Myocyte (in vitro differentiated cells): ENCODE measurements around the gene SAMHD1. TPM values are rescaled to one million over a fixed set of nuclear protein-coding genes. Genes with fewer than 3 reads are reported as not detected.
A peak's percentile ranks its signal among the peaks of the same experiment; 100 is the strongest.
"Not testable (repeated sequence)": the region's sequence is repeated elsewhere in the genome, so short reads cannot be mapped to it uniquely, and the experiment has no call there.

ENCODE experiments used
- DNase-seq: peaks from one replicate; pipeline ENCODE4 v3.0.0-alpha.2; 2012; ENCODE audit warnings: low read depth
- polyA plus RNA-seq: library from polyadenylated mRNA; unstranded; fragments of >200 nt; gene quantifications from one replicate; pipeline ENCODE4 v1.2.1, GENCODE V29; 2012; ENCODE audit warnings: missing spikeins
- total RNA-seq: library from RNA; depleted of rRNA; stranded (reverse); fragments of >200 nt; gene quantifications from 2 replicates; pipeline ENCODE4 v1.2.3, GENCODE V29; 2014

Gene SAMHD1
- 15.9 and 20.8 TPM in 2 replicates for total RNA-seq
- 7.3 TPM for polyA plus RNA-seq

DNA sequence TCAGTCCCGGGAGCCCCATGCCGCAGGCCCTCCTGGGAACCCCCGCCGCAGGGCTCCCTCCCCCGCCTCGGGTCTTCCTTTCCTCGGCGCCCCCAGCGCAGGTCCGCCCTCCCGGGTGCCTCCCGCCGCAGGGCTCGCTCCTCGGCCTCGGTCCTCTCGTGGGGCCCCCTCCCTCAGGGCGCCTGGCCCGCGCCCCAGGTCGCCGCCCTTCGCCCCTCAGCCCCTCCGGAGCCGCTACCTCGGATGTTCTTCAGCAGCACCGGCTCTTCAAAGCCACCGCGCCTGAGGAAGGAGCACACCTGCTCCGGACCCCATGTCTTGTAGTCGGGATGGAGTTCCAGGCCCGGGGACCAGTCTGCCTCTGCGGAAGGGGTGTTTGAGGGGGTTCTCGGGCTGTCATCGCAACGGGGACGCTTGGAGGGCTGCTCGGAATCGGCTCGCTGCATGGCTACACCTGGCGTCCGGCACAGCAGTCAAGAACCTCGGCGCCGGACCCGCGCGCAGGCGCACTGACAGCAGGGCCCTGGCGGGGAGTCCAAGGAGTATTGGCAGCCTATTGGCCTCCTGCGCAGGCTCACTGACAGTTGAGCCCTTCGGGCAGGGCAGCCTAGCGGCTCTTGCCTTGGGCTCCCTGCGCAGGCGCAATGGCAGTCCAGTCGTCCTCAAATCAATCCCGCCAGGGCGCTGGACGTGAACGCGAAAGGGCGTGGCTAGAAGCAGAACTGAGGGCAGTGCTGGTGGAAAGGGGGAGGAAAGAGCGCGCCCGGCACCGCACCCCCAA, at the start of gene SAMHD1:
Gene SAMHD1, minus strand, starts transcription at position 511 of the 781 bp plus-strand sequence. Its CDS starts 65 bp downstream, at position 446.
- DNase-seq, result peak; percentile 99

DNA sequence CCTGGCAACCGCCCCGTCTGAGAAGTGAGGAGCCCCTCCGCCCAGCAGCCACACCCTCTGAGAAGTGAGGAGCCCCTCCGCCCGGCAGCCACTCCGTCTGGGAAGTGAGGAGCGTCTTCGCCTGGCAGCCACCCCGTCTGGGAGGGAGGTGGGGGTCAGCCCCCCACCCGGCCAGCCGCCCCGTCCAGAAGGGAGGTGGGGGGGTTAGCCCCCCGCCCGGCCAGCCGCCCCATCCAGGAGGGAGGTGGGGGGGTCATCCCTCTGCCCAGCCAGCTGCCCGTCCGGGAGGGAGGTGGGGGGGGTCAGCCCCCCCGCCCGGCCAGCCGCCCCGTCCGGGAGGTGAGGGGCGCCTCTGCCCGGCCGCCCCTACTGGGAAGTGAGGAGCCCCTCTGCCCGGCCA, 48.7 kb upstream of the SAMHD1 start:
- not testable (repeated sequence) for DNase-seq

DNA sequence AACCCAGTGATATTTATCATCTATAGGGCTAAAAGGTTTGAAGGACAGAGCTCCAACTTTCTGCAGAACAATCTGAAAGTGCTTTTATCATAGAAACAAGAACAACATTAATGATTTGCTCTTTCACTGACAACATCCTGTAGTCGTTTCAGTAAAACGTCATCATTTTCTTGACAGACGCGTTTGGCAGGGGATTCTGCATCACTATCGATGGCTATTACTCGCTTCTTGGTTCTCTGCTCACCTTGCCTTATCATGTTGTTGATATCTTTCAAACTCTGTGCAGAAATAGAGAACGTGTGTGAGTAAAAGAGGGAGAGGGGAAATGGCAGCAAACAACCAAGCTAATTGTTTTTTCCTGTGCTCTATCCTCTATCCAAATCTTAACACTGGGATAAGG, 47.1 kb upstream of the SAMHD1 start:
- no peak for DNase-seq

DNA sequence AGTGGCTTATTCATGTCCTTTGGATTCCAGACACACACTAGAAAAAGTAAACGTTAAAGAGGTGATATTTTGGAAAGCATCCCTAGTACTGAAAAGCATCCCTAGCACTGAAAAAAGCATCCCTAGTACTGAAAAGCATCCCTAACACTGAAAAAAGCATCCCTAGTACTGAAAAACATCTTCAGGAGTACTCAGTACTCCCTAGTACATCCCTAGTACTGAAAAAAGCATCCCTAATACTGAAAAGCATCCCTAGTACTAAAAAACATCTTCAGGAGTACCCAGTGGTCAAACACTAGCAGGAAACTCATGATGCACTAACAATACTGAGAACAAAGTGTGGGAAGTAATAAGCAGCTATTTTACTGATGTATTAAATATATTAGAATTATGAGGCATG, 45.6 kb upstream of the SAMHD1 start:
- DNase-seq, result no peak

DNA sequence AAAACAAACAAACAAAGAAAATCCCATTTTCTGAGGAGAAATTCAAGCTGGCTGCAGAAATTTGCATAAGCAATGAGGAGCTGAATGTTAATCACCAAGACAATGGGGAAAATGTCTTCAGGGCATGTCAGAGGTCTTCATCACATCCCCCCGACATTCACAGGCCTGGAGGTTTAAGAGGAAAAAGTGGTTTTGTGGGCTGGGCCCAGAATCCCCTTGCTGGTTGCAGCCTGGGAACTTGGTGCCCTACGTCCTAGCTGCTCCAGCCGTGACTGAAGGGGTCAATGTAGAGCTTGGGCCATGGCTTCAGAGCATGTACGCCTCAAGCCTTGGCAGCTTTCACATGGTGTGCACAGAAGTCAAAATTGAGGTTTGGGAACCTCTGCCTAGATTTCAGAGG, 42.7 kb upstream of the SAMHD1 start:
- DNase-seq, result not testable (repeated sequence)

DNA sequence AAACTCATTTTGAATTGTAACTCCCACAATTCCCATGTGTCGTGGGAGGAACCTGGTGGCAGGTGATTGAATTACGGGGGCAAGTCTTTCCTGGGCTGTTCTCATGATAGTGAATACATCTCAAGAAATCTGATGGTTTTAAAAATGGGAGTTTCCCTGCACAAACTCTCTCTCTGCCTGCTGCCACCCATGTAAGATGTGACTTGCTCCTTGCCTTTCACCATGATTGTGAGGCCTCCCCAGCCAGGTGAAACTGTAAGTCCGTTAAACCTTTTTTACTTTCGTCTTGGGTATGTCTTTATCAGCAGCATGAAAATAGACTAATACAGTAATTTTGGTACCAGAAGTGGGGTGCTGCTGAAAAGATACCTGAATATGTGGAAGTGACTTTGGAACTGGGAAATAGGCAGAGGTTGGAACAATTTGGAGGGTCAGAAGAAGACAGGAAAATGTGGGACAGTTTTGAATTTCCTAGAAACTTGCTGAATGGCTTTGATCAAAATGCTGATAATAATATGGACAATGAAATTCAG, 41.4 kb upstream of the SAMHD1 start:
- no peak for DNase-seq

DNA sequence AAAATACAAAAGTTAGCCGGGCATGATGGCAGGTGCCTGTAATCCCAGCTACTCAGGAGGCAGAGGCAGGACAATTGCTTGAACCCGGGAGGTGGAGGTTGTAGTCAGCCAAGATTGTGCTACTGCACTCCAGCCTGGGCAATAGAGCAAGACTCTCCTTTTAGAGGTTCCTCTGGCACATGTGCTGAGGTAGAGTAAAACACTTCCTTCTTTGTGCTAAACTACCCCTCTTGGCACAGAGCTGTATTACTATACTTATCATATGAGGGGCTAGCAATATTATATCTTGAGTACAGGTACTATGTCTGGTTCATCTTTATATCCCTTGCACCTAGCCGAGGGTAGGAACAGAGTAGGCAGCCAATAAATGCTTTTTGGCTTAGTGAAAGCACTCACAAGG, 40.2 kb upstream of the SAMHD1 start:
- DNase-seq, result no peak

DNA sequence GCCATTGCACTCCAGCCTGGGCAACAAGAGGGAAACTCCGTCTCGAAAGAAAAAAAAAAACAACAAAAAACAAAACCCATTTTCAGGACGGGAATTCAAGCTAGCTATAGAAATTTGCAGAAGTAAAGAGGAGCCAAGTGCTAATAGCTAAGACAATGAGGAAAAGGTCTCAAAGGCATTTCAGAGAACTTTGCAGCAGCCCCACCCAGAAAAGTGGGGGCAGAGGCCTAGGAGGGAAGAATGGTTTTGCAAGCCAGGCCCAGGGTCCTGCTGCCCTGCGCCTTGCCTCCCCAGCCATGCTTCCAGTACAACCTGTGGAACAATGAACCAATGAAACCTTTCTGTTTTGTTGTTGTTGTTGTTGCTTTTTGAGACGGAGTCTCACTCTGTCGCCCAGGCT, 38.3 kb upstream of the SAMHD1 start:
- DNase-seq, result no peak

DNA sequence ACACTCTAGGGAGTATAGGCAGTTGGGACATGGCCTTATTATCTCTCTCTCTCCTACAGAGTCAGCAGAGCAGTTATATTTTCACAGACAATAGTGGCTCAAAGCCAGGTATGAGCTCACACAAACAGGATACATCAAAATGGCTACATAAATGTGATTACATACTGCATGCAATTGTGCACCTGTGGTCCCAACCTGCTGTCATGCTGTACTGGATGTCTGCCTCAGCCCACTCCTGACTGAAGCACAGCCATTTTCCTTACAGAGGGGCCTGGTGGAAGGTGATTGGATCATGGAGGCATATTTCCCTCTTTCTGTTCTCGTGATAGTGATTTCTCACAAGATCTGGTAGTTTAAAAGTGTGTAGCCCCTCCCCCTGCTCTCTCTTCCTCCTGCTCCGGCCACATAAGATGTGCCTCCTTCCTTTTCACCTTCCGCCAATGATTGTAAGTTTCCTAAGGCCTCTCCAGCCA, 37.0 kb upstream of the SAMHD1 start:
- DNase-seq, result peak; percentile 7

DNA sequence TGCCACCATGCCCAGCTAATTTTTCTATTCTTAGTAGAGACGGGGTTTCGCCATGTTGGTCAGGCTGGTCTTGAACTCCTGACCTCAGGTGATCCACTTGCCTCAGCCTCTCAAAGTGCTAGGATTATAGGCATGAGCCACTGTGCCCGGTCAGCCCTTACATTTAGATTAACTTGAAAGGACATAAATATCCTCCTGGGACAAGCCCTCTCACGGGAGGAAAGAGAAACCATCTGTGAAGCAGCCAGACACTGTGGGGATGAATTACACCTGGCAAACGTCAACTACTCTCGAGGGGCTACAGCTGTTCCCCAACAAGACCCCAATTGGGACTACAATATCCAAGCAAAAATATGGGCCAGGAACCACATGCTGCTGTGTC, 32.7 kb upstream of the SAMHD1 start:
- no peak for DNase-seq

DNA sequence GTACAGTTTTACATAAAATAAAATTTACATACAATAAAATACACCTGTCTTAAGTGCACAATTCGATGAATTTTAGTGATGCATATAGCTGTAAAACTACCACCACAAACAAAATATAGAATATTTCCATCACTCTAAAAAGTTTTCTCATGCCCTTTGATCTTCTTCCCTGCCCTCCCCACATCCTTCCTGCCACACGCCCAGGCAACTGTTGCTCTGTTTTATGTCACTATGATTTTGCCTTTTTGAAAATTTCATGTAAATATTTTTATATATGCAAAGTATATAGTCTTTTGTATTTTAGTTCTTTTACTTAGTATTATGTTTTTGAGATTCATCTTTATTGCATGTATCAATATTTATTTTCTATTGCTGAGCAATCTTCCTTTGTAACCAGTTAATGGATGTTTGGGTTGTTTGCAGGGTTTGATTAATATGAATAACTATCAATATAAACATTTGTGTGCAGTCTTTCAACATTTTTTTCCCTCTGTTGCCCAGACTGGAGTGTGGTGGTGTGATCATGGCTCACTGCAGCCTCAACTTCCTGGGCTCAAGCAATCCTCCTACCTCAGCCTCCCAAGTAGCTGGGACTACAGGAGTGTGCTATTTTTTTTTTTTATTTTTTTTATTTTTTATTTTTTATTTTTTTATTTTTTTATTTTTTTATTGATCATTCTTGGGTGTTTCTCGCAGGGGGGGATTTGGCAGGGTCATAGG, 23.8 kb upstream of the SAMHD1 start:
- DNase-seq, result no peak

DNA sequence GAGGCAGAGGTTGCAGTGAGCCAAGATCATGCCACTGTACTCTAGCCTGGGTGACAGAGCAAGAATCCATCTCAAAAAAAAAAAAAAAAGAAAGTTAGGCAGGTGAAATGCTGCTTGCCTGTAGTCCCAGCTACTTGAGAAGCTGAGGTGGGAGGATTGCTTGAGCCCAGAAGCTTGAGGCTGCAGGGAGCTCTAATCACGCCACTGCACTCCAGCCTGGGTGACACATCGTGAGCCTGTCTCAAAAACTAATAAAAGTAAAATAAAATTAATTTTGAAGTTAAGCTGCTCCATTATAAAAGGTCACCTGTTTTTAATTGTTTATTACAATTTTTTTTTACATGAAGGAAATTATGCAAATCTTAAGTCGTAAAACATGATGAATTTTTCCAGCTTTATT, 23.2 kb upstream of the SAMHD1 start:
- no peak for DNase-seq

DNA sequence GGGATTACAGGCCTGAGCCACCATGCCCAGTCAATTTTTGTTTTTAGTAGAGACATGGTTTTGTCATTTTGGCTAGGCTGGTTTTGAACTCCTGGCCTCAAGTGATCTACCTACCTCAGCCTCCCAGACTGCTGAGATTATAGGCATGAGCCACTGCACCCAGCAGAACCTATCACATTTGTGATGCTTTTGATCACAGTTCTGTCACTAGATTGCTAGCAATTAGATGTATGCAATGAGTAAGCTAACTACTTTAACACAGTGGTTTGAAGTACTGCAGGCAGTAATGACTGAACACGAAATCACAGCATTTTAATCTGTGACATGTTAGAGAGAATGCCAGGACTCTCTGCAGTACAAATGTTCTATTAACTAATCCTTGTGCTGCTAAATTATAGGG, 19.6 kb upstream of the SAMHD1 start:
- no peak for DNase-seq

DNA sequence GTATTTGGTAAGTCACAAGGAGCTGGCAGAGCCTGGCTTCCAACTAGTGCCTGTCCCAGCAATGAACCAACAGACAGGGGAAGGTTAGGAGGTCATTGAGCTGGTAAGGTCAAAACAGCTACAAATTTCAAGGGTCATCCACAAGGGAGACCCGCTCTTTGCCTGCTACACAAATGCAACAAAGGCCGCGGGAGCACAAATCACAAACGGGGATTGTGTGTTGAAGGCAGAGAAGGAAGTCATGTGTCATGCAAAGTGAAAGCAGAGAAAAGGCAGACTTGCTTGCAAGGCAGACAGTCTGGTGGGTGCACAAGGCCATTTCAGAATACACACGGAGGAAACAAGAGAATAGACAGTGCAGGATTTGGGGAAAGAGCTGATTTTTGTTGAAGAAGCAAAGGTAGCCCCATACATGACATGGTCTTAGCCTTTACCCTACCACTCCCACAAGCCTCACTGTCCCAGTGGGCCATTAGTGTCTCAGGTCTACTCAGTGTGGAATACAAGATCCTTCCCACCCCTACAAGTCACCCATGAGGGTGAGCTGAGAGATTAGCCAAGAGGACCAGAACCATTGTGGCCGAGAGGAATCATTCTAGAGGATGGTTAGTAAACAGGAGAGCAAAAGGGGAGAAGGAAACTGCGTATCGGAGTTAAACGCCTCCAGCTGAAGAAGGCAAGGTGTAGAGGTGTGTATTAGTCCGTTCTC, 18.1 kb upstream of the SAMHD1 start:
- DNase-seq, result no peak

DNA sequence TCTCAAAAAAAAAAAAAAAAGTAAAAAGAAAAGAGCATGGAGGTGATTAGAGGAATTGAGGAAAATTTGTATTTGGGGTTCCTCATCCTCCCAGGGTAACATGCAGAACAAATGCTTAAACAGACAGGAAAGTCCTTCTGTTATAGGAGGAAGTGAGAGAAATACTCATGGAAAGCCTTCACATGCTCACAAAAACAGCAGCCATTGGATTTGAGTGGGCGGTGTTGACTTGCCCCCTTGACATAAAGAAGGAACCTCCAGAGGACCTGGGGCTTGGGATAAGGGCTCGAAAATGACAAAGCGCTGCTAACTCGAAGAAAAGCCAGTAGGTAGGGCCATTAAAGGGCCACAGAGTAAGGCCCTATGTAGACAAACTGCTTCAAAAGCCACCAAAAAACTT, 17.5 kb upstream of the SAMHD1 start:
- DNase-seq, result no peak

DNA sequence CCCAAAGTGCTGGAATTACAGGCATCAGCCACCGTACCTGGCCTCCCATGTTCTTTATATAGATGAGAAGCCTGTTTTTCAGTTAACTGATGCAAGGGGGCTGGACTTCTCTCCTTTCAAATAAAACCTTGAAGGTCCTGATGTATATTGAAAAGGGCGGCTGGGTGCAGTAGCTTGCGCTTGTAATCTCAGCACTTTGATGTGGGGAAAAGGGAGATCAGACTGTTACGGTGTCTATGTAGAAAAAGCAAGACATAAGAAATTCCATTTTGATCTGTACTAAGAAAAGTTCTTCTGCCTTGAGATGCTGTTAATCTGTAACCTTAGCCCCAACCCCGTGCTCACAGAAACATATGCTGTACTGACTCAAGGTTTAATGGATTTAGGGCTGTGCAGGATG, 16.1 kb upstream of the SAMHD1 start:
- DNase-seq, result no peak

DNA sequence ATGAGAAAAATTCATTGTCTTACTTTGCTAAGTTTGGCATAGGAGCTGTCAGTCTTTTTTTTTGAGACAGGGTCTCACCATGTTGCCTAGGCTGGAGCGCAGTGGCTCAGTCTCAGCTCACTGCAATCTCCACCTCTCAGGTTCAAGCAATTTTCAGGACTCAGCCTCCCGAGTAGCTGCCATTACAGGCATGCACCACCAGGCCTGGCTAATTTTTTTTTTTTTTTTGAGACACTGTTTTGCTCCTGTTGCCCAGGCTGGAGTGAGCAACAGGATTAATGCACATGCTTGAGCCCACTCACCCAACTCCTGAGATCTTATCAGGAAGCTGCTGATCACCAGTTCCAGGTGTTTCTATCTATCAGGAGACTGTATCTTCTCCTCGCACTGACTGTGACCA, 15.5 kb upstream of the SAMHD1 start:
- not testable (repeated sequence) for DNase-seq

DNA sequence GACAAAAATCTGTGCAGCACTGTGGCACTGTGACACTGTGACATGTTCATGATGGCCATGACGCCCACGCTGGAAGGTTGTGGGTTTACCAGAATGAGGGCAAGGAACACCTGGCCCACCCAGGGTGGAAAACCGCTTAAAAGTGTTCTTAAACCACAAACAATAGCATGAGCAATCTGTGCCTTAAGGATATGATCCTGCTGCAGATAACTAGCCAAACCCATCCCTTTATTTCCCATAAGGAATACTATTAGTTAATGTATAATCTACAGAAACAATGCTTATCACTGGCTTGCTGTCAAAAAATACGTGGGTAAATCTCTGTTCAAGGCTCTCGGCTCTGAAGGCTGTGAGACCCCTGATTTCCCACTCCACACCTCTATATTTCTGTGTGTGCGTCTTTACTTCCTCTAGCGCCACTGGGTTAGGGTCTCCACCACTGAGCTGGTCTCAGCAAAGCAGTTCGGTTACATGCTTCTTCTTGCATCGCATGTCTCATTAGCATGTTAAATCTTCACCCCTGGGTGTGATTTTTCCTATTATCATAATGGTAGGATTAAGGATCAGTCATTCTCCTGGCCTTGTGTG, 10.9 kb upstream of the SAMHD1 start:
- not testable (repeated sequence) for DNase-seq

DNA sequence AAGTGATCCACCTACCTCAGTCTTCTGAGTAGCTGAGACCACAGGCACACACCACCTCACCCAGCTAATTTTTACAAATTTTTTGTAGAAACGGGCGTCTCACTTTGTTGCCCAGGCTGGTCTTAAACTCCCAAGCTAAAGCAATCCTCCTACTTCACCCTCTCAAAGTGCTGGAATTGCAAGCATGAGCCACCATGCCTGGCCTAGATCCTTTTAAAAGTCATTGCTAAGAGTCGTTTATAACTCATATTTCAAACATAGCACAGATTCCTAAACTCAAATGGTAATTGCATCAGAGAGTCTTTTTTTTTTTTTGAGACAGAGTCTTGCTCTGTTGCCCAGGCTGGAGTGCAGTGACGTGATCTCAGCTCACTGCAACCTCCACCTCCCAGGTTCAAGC, 7.7 kb upstream of the SAMHD1 start:
- no peak for DNase-seq

DNA sequence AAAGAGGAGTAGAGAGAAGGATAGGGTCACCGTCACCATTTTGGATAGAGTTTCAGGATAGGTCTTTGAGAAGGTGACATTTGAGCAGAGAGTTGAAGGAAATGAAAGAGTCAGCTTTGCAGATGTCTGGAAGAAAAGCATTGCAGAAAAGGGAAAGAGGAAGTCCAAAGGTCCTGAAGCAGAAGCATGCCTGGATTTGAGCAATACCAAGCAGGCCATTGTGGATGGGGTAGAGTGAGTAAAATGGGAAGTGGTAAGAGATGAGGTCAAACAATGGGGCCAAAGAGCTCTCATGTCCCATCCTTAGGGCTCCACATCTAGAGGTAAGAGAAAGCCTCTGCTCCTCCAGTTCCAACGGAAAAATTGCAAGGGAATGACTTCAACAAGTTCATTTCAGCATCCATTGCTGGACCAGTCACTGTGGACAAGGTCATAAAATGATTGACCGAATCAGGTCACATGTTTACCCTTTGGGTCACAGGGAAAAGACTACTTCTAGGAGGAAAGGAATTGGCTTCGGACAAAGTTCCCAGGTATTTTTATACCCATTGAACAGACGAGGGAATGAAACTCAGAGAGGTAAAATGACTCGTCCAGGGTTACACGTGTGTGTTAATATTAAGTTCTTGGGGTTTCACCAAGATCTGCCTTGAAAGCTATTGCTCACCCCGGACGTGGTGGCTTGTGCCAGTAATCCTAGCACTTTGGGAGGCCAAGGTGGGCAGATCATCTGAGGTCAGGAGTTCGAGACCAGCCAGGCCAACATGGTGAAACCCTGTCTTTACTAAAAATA, 6.6 kb upstream of the SAMHD1 start:
- no peak for DNase-seq

DNA sequence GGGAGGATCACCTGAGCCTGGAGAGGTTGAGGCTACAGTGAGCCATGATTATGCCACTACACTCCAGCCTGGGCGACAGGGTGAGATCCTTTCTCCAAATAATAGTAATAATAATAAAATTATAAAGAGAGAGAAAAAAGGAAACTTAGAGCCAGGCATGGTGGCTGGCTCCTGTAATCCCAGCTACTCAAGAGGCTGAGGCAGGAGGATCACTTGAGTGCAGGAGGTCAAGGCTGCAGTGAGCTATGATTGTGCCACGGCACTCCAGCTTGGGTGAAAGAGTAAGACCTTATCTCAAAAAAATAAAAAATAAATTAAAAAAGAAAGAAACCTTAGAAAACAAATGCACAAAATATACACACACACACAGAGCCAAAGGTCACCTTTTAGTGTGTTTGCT, 5.2 kb upstream of the SAMHD1 start:
- no peak for DNase-seq
